Mononuclear cell (primary cell): ENCODE data around the gene ASXL1. TPM values are rescaled to one million over a fixed set of nuclear protein-coding genes. Genes with fewer than 3 reads are reported as not detected.
"Not testable (repeated sequence)": the region's sequence is repeated elsewhere in the genome, so short reads cannot be mapped to it uniquely, and the experiment has no call there.

Experiments
- H3K27me3 ChIP-seq: 2 replicates; pipeline ENCODE4 v1.6.0; 2011; ENCODE audit warnings: low read length, control low read depth; ENCODE audit not compliant: insufficient read depth
- H3K4me1 ChIP-seq: 2 replicates; pipeline ENCODE4 v1.5.1; 2011; ENCODE audit warnings: mild to moderate bottlenecking, low read length, control low read depth; ENCODE audit not compliant: insufficient read depth
- H3K4me3 ChIP-seq: 2 replicates; pipeline ENCODE4 v1.5.1; 2011; ENCODE audit warnings: mild to moderate bottlenecking, low read length, moderate library complexity
- H3K9me3 ChIP-seq: 2 replicates; pipeline ENCODE4 v1.5.1; 2011; ENCODE audit warnings: low read depth, mild to moderate bottlenecking, control low read depth, low read length
- total RNA-seq: library from RNA; depleted of rRNA; stranded (reverse); fragments of >200 nt; gene quantifications from one replicate; pipeline ENCODE4 v1.2.3, GENCODE V29; 2012

ASXL1 gene
- total RNA-seq, 1 donor: 117 TPM

GRCh38 chr20:32463642-32464400, 105.7 kb downstream of the ASXL1 start:
- no peak overlapping the region for H3K4me3 ChIP-seq
- no peaks in the 10 kb centered on the region for H3K9me3 ChIP-seq
- H3K4me1 ChIP-seq: no peaks in the 10 kb centered on the region
- no peaks in the 10 kb centered on the region for H3K27me3 ChIP-seq

GRCh38 chr20:32464401-32465091, 106.4 kb downstream of the ASXL1 start:
- no peaks in the 10 kb centered on the region for H3K27me3 ChIP-seq
- H3K4me3 ChIP-seq: no peak overlapping the region
- H3K9me3 ChIP-seq: no peaks in the 10 kb centered on the region
- no peaks in the 10 kb centered on the region for H3K4me1 ChIP-seq

- H3K9me3 ChIP-seq: no peaks in the 10 kb centered on the region
- peaks cover 4% of the 10 kb centered on the region for H3K4me1 ChIP-seq
- H3K4me3 ChIP-seq: no peak overlapping the region
- H3K27me3 ChIP-seq: no peaks in the 10 kb centered on the region
Measured at GRCh38 chr20:32465092-32465900, 107.2 kb downstream of the ASXL1 start.

- not testable (repeated sequence) for H3K9me3 ChIP-seq, H3K27me3 ChIP-seq, H3K4me3 ChIP-seq
- peaks cover 12% of the 10 kb centered on the region for H3K4me1 ChIP-seq
Measured at GRCh38 chr20:32465901-32466675, 108.0 kb downstream of the ASXL1 start.

- Histone ChIP-seq H3K9me3 (no peaks in the 10 kb centered on the region), H3K4me1 (peaks cover 12% of the 10 kb centered on the region), H3K27me3 (no peaks in the 10 kb centered on the region), H3K4me3 (no peak overlapping the region)
Measured at GRCh38 chr20:32466739-32467505, 108.8 kb downstream of the ASXL1 start.

GRCh38 chr20:32467506-32468312, 109.6 kb downstream of the ASXL1 start:
- no peaks in the 10 kb centered on the region for H3K27me3 ChIP-seq
- no peak overlapping the region for H3K4me3 ChIP-seq
- H3K9me3 ChIP-seq: no peaks in the 10 kb centered on the region
- H3K4me1 ChIP-seq: peaks cover 12% of the 10 kb centered on the region

- no peak overlapping the region for H3K4me3 ChIP-seq
- H3K4me1 ChIP-seq: peaks cover 12% of the 10 kb centered on the region
- no peaks in the 10 kb centered on the region for H3K27me3 ChIP-seq
- H3K9me3 ChIP-seq: no peaks in the 10 kb centered on the region
Measured at GRCh38 chr20:32468313-32468640, 110.1 kb downstream of the ASXL1 start.

- no peak overlapping the region for H3K4me3 ChIP-seq
- H3K27me3 ChIP-seq: no peaks in the 10 kb centered on the region
Measured at GRCh38 chr20:32468860-32469259, 110.7 kb downstream of the ASXL1 start.

GRCh38 chr20:32470025-32470861, 112.1 kb downstream of the ASXL1 start:
- Histone ChIP-seq H3K9me3 (no peaks in the 10 kb centered on the region), H3K4me1 (peaks cover 23% of the 10 kb centered on the region), H3K27me3 (no peaks in the 10 kb centered on the region), H3K4me3 (no peak overlapping the region)

More at GRCh38 chr20:32468860-32469259, 110.7 kb downstream of the ASXL1 start:
- Histone ChIP-seq H3K4me1 (peaks cover 12% of the 10 kb centered on the region), H3K9me3 (no peaks in the 10 kb centered on the region)

- no peaks in the 10 kb centered on the region for H3K9me3 ChIP-seq
- H3K4me3 ChIP-seq: no peak overlapping the region
- H3K4me1 ChIP-seq: peaks cover 30% of the 10 kb centered on the region
- no peaks in the 10 kb centered on the region for H3K27me3 ChIP-seq
Measured at GRCh38 chr20:32470940-32471339, 112.8 kb downstream of the ASXL1 start.

GRCh38 chr20:32472581-32473207, 114.6 kb downstream of the ASXL1 start:
- H3K9me3 ChIP-seq: no peaks in the 10 kb centered on the region
- H3K4me1 ChIP-seq: peaks cover 45% of the 10 kb centered on the region
- H3K27me3 ChIP-seq: no peaks in the 10 kb centered on the region
- H3K4me3 ChIP-seq: no peak overlapping the region

- Histone ChIP-seq H3K9me3 (no peaks in the 10 kb centered on the region), H3K4me1 (peaks cover 48% of the 10 kb centered on the region)
Measured at GRCh38 chr20:32473231-32474008, 115.3 kb downstream of the ASXL1 start.

More at GRCh38 chr20:32473231-32474008, 115.3 kb downstream of the ASXL1 start:
- no peaks in the 10 kb centered on the region for H3K27me3 ChIP-seq
- H3K4me3 ChIP-seq: no peak overlapping the region
